ENCODE data around the gene SLCO4A1.

The SLCO4A1 gene

GRCh38 chr20:62688083-62688482 lies 45.8 kb downstream of the SLCO4A1 start:
- no peak for DNase-seq

- no peak for DNase-seq
Measured at GRCh38 chr20:62688855-62689460, 46.7 kb downstream of the SLCO4A1 start.

GRCh38 chr20:62689861-62690260 lies 47.6 kb downstream of the SLCO4A1 start:
- DNase-seq, result no peak

- DNase-seq, result no peak
Measured at GRCh38 chr20:62690261-62690820, 48.0 kb downstream of the SLCO4A1 start.

GRCh38 chr20:62691487-62691886 lies 49.2 kb downstream of the SLCO4A1 start:
- no peak for DNase-seq

GRCh38 chr20:62692176-62692575 lies 49.9 kb downstream of the SLCO4A1 start:
- no peak for DNase-seq

GRCh38 chr20:62692801-62693523 lies 50.7 kb downstream of the SLCO4A1 start:
- no peak for DNase-seq

- DNase-seq, result no peak
Measured at GRCh38 chr20:62693524-62693922, 51.2 kb downstream of the SLCO4A1 start.

GRCh38 chr20:62694106-62694505 lies 51.8 kb downstream of the SLCO4A1 start:
- DNase-seq, result no peak

- DNase-seq, result no peak
Measured at GRCh38 chr20:62694868-62695267, 52.6 kb downstream of the SLCO4A1 start.

GRCh38 chr20:62695448-62696414 lies 53.4 kb downstream of the SLCO4A1 start:
- no peak for DNase-seq

GRCh38 chr20:62696434-62696957 lies 54.2 kb downstream of the SLCO4A1 start:
- DNase-seq, result no peak

GRCh38 chr20:62696989-62697388 lies 54.7 kb downstream of the SLCO4A1 start:
- no peak for DNase-seq

GRCh38 chr20:62697468-62697912 lies 55.2 kb downstream of the SLCO4A1 start:
- no peak for DNase-seq

- DNase-seq, result no peak
Measured at GRCh38 chr20:62698231-62698630, 55.9 kb downstream of the SLCO4A1 start.

GRCh38 chr20:62699296-62699695 lies 57.0 kb downstream of the SLCO4A1 start:
- DNase-seq, result no peak

- DNase-seq, result no peak
Measured at GRCh38 chr20:62699741-62700140, 57.4 kb downstream of the SLCO4A1 start.

- no peak for DNase-seq
Measured at GRCh38 chr20:62700261-62700930, 58.1 kb downstream of the SLCO4A1 start.

GRCh38 chr20:62701161-62702012 lies 59.1 kb downstream of the SLCO4A1 start:
- DNase-seq, result no peak

GRCh38 chr20:62702013-62702300 lies 59.7 kb downstream of the SLCO4A1 start:
- no peak for DNase-seq
